ENCODE measurements around the gene SKAP2.

Gene SKAP2

GRCh38 chr7:26743205-26743604 lies 121.2 kb downstream of the SKAP2 start:
- no peak for DNase-seq

GRCh38 chr7:26735976-26736600 lies 128.3 kb downstream of the SKAP2 start:
- no peak for DNase-seq

- DNase-seq: no peak
These were observed 135.1 kb downstream of the SKAP2 start for GRCh38 chr7:26729150-26729775.

- DNase-seq: no peak
These were observed 138.3 kb downstream of the SKAP2 start for GRCh38 chr7:26726051-26726450.

GRCh38 chr7:26724795-26725194 lies 139.6 kb downstream of the SKAP2 start:
- no peak for DNase-seq

- no peak for DNase-seq
These were observed 141.3 kb downstream of the SKAP2 start for GRCh38 chr7:26723129-26723528.

GRCh38 chr7:26721450-26721849 lies 142.9 kb downstream of the SKAP2 start:
- no peak for DNase-seq

GRCh38 chr7:26718063-26718462 lies 146.3 kb downstream of the SKAP2 start:
- DNase-seq: no peak

GRCh38 chr7:26714438-26714837 lies 150.0 kb downstream of the SKAP2 start:
- DNase-seq: no peak

- DNase-seq: no peak
These were observed 150.4 kb downstream of the SKAP2 start for GRCh38 chr7:26714006-26714405.

- DNase-seq: no peak
These were observed 155.0 kb downstream of the SKAP2 start for GRCh38 chr7:26709210-26709990.

- DNase-seq: no peak
These were observed 158.8 kb downstream of the SKAP2 start for GRCh38 chr7:26705567-26705966.

- no peak for DNase-seq
These were observed 159.6 kb downstream of the SKAP2 start for GRCh38 chr7:26704786-26705185.

- no peak for DNase-seq
These were observed 160.4 kb downstream of the SKAP2 start for GRCh38 chr7:26704036-26704435.

- DNase-seq: no peak
These were observed 163.5 kb downstream of the SKAP2 start for GRCh38 chr7:26700893-26701292.

GRCh38 chr7:26700386-26700785 lies 164.0 kb downstream of the SKAP2 start:
- DNase-seq: no peak

GRCh38 chr7:26699766-26700165 lies 164.6 kb downstream of the SKAP2 start:
- DNase-seq: no peak

- no peak for DNase-seq
These were observed 165.6 kb downstream of the SKAP2 start for GRCh38 chr7:26698806-26699205.

GRCh38 chr7:26698194-26698593 lies 166.2 kb downstream of the SKAP2 start:
- DNase-seq: no peak

- DNase-seq: no peak
These were observed 167.4 kb downstream of the SKAP2 start for GRCh38 chr7:26696978-26697377.

GRCh38 chr7:26696161-26696560 lies 168.2 kb downstream of the SKAP2 start:
- DNase-seq: no peak

- no peak for DNase-seq
These were observed 169.7 kb downstream of the SKAP2 start for GRCh38 chr7:26694713-26695112.

- no peak for DNase-seq
These were observed 170.2 kb downstream of the SKAP2 start for GRCh38 chr7:26694141-26694540.

- no peak for DNase-seq
These were observed 172.5 kb downstream of the SKAP2 start for GRCh38 chr7:26691886-26692285.

All from activated naive CD4-positive, alpha-beta T cell treated with Interleukin-2 at 50 U/mL for 16 hours (primary cell).